ENCODE data around the gene KRT33A. TPM values are rescaled to one million over a fixed set of nuclear protein-coding genes. Genes with fewer than 3 reads are reported as not detected.

KRT33A gene
- total RNA-seq, 1 experiment from 2014 or later, result not detected

DNA sequence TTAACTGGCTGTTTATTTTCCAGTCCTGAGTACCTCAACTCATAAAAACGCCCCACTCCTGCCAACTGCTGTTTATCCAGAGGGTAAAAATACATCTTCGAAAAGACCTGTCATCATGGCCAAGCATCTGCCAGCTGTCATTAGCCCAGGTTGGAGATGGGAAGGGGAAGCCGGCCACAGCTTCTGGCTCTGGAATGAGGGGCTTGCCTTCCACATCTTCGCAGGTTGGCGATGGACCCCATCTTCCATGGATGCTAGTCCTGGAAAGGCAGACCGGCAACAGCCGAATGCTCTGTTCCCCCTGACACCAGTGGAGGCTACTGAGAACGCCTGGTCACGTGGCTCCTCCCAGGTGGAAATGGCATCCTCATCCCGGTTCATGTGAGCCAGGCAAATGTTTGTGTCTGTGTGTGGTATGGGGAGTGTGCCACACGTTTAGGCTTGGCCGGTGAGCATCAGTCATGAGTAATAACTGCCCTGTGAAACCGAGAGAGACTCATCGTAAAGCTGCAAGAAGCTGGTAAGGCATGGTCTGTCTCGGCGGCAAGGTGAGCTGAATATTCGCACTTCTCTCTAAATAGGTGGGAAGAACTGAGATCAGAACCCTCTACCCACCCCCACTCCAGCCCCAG, 34.7 kb downstream of the KRT33A start:
- in situ Hi-C loops (cut with HindIII; ENCODE audit: low pct_unique_long_range_greater_than_20kb, low sequenced_read_pairs), result no loop called here
- DNase-seq (ENCODE audit: low read depth), result no peak

DNA sequence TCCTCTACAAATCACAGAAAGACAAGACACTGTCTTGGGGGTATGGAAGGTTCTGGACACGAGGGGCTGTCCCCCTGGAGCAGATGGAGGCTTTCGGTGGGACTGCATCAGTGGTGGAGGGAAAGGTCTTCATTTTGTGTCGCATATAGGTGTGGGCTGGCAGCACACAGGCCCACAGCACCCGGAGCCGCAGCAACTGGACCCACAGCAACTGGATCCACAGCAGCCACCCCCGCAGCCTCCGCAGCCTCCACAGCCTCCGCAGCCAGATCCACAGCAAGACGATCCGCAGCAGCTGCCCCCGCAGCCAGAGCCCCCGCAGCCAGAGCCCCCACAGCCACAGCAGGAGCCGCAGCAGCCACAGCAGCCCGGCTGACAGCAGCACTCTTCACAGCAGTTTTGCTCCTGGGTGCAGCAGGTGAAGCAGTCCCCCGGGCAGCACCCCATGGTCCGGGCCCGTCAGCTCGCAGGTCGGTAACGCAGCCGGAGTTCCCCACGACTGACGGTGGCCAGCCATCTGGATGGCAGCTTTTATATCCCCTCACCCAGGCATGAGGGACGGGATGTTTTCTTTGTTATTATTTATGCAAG, 35.3 kb downstream of the KRT33A start, which contains the start of gene KRTAP17-1:
Gene KRTAP17-1 (minus strand): TSS at position 507 of the 591 bp plus-strand sequence. CDS start 60 bp downstream, at position 447.
- DNase-seq (ENCODE audit: low read depth), result no peak
- in situ Hi-C loops (cut with HindIII; ENCODE audit: low pct_unique_long_range_greater_than_20kb, low sequenced_read_pairs), result no loop called here

GRCh38 chr17:41311111-41311510, 39.5 kb downstream of the KRT33A start:
- in situ Hi-C loops (cut with HindIII; ENCODE audit: low pct_unique_long_range_greater_than_20kb, low sequenced_read_pairs), result no loop called here
- no peak for DNase-seq (ENCODE audit: low read depth)

DNA sequence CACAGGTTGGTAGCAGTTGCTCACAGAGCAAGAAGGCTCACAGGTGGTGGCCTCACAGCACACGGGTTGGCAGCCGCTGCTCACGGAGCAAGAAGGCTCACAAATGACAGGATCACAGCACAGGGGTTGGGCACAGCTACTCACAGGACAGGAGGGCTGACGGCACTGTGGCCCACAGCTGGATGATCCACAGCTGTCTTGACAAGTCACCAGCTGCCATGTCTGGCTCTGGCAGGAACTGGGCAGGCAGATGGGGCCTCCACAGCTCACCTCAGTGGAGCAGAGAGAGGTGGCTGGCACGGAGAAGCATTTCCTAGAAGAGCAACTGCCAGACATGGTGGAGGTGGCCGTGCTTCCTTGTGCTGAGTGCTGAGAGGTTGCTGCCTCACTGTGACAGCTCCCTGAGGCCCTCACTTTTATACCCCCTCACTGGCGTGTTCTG, 41.7 kb downstream of the KRT33A start, which contains the start of gene KRTAP16-1:
Gene KRTAP16-1 (minus strand): TSS at position 392 of the 442 bp plus-strand sequence. CDS start 56 bp downstream, at position 336.
- in situ Hi-C loops (cut with HindIII; ENCODE audit: low pct_unique_long_range_greater_than_20kb, low sequenced_read_pairs), result no loop called here
- DNase-seq (ENCODE audit: low read depth), result no peak

DNA sequence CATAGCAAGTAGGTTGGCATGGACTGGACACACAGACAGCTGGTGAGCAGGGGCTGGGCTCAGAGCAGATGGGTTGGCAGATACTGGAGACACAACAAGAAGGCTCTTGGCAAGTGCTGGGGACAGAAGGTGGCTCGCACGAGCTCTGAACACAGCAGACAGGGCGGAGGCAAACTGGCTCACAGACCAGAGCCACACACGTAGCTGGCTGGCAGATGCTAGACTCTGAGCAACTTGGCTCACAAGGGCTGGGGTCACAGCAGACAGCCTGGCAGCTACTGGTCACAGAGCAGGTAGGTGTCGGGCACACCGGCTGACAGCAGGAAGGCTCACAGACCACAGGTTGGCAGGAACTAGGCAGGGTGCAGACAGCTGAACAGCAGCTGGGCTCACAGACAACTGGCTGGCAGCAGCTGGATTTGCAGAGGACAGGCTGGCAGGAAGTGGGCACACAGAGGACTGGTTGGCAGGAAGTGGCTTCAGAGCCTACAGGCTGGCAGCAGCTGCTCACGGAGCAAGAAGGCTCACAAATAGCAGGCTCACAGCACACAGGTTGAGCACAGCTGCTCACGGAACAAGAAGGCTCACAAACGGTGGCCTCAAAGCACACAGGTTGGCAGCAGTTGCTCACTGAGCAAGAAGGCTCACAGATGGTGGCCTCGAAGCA, 42.2 kb downstream of the KRT33A start:
- DNase-seq (ENCODE audit: low read depth), result no peak
- in situ Hi-C loops (cut with HindIII; ENCODE audit: low pct_unique_long_range_greater_than_20kb, low sequenced_read_pairs), result no loop called here

GRCh38 chr17:41307647-41308046, 43.0 kb downstream of the KRT33A start:
- in situ Hi-C loops (cut with HindIII; ENCODE audit: low pct_unique_long_range_greater_than_20kb, low sequenced_read_pairs), result no loop called here
- no peak for DNase-seq (ENCODE audit: low read depth)

- no peak for DNase-seq (ENCODE audit: low read depth)
- in situ Hi-C loops (cut with HindIII; ENCODE audit: low pct_unique_long_range_greater_than_20kb, low sequenced_read_pairs), result no loop called here
Observed at GRCh38 chr17:41304091-41304490, 46.5 kb downstream of the KRT33A start.

- DNase-seq (ENCODE audit: low read depth), result no peak
- in situ Hi-C loops (cut with HindIII; ENCODE audit: low pct_unique_long_range_greater_than_20kb, low sequenced_read_pairs), result no loop called here
Observed at GRCh38 chr17:41302981-41303380, 47.6 kb downstream of the KRT33A start.

DNA sequence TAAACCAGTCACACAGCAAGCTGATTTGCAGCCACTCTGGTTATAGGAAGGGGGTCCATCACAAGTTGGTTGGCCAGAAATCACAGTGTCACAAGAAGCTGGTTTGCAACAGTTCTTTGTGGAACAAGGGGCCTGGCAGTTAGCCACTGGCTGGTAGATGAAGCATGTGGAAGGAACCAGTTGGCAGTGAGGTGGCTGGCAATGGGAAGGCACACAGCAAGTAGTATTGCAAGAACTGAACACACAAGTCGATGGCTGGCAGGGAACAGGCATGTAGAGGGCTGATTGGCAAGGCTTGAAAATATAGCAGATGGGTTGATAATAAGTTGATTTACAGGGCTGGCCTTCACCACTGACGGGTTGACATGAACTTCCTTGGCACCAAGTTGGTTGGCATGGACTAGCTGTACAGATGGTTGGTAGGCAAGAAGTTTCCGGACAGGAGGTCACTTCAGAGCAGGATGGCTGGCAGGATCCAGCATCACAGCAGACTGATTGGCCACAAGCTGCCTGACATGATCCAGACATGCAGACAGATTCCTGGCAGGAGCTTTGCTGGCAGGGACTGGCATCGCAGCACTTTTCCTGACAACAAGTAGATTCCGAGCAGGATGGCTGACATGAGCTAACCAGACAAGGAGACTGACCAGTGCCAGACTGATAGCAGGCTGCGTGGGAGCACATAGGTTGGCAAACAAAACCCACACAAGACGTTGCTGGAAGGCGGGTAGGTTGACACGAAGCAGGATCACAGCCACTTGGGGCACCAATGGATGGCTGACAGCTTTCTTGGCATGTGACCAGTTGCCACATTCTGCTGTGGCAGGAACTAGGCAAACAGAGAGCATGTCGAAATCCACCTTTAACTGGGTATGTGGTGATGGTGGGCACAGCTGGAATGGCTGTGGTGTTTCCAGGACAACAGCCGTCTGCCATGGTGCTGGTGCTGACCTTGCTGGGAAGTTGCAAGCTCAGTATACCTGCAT, 48.4 kb downstream of the KRT33A start, which contains the start of gene KRTAP29-1:
Gene KRTAP29-1 (minus strand): TSS at position 936 of the 986 bp plus-strand sequence. CDS start 0 bp downstream, at position 936.
- in situ Hi-C loops (cut with HindIII; ENCODE audit: low pct_unique_long_range_greater_than_20kb, low sequenced_read_pairs), result no loop called here
- DNase-seq (ENCODE audit: low read depth), result no peak

GRCh38 chr17:41301204-41301790, 49.3 kb downstream of the KRT33A start:
- DNase-seq (ENCODE audit: low read depth), result no peak
- in situ Hi-C loops (cut with HindIII; ENCODE audit: low pct_unique_long_range_greater_than_20kb, low sequenced_read_pairs), result no loop called here

- no peak for DNase-seq (ENCODE audit: low read depth)
- in situ Hi-C loops (cut with HindIII; ENCODE audit: low pct_unique_long_range_greater_than_20kb, low sequenced_read_pairs), result no loop called here
Observed at GRCh38 chr17:41298458-41299135, 52.0 kb downstream of the KRT33A start.

GRCh38 chr17:41296846-41297245, 53.8 kb downstream of the KRT33A start:
- no peak for DNase-seq (ENCODE audit: low read depth)
- in situ Hi-C loops (cut with HindIII; ENCODE audit: low pct_unique_long_range_greater_than_20kb, low sequenced_read_pairs), result no loop called here

Other genes with a start within 250 kb of the KRT33A start
- gene KRTAP4-16, start 248.6 kb downstream of the KRT33A start, total RNA-seq (2014; rRNA removed; shearing (Covaris generic); ENCODE audit: low replicate concordance), result not detected in 2 replicates
- not detected in 2 replicates for gene KRTAP4-9, start 245.4 kb downstream of the KRT33A start, total RNA-seq (2014; rRNA removed; shearing (Covaris generic); ENCODE audit: low replicate concordance)
- not detected in 2 replicates for gene KRTAP4-11, start 232.5 kb downstream of the KRT33A start, total RNA-seq (2014; rRNA removed; shearing (Covaris generic); ENCODE audit: low replicate concordance)
- gene KRTAP4-12, start 226.6 kb downstream of the KRT33A start, total RNA-seq (2014; rRNA removed; shearing (Covaris generic); ENCODE audit: low replicate concordance), result not detected in 2 replicates
- gene KRTAP4-6, start 210.3 kb downstream of the KRT33A start, total RNA-seq (2014; rRNA removed; shearing (Covaris generic); ENCODE audit: low replicate concordance), result not detected in 2 replicates
- not detected in 2 replicates for gene KRTAP4-5, start 201.0 kb downstream of the KRT33A start, total RNA-seq (2014; rRNA removed; shearing (Covaris generic); ENCODE audit: low replicate concordance)
- gene KRTAP4-4, start 190.1 kb downstream of the KRT33A start, total RNA-seq (2014; rRNA removed; shearing (Covaris generic); ENCODE audit: low replicate concordance), result not detected in 2 replicates
- not detected in 2 replicates for gene KRTAP4-3, start 182.6 kb downstream of the KRT33A start, total RNA-seq (2014; rRNA removed; shearing (Covaris generic); ENCODE audit: low replicate concordance)
- not detected in 2 replicates for gene KRTAP4-2, start 172.6 kb downstream of the KRT33A start, total RNA-seq (2014; rRNA removed; shearing (Covaris generic); ENCODE audit: low replicate concordance)
- gene KRTAP4-1, start 165.9 kb downstream of the KRT33A start, total RNA-seq (2014; rRNA removed; shearing (Covaris generic); ENCODE audit: low replicate concordance), result not detected in 2 replicates
- not detected in 2 replicates for gene KRTAP9-1, start 160.9 kb downstream of the KRT33A start, total RNA-seq (2014; rRNA removed; shearing (Covaris generic); ENCODE audit: low replicate concordance)
- gene KRTAP9-2, start 124.2 kb downstream of the KRT33A start, total RNA-seq (2014; rRNA removed; shearing (Covaris generic); ENCODE audit: low replicate concordance), result not detected in 2 replicates
- gene KRTAP9-3, start 118.4 kb downstream of the KRT33A start, total RNA-seq (2014; rRNA removed; shearing (Covaris generic); ENCODE audit: low replicate concordance), result not detected in 2 replicates
- gene KRTAP9-8, start 112.8 kb downstream of the KRT33A start, total RNA-seq (2014; rRNA removed; shearing (Covaris generic); ENCODE audit: low replicate concordance), result not detected in 2 replicates
- not detected in 2 replicates for gene KRTAP9-4, start 101.1 kb downstream of the KRT33A start, total RNA-seq (2014; rRNA removed; shearing (Covaris generic); ENCODE audit: low replicate concordance)
- not detected in 2 replicates for gene KRTAP9-9, start 95.4 kb downstream of the KRT33A start, total RNA-seq (2014; rRNA removed; shearing (Covaris generic); ENCODE audit: low replicate concordance)
- gene KRTAP9-6, start 85.5 kb downstream of the KRT33A start, total RNA-seq (2014; rRNA removed; shearing (Covaris generic); ENCODE audit: low replicate concordance), result not detected in 2 replicates
- gene KRTAP9-7, start 75.1 kb downstream of the KRT33A start, total RNA-seq (2014; rRNA removed; shearing (Covaris generic); ENCODE audit: low replicate concordance), result not detected in 2 replicates
- gene KRTAP29-1, start 48.0 kb downstream of the KRT33A start, total RNA-seq (2014; rRNA removed; shearing (Covaris generic); ENCODE audit: low replicate concordance), result not detected in 2 replicates
- gene KRTAP16-1, start 41.5 kb downstream of the KRT33A start, total RNA-seq (2014; rRNA removed; shearing (Covaris generic); ENCODE audit: low replicate concordance), result not detected in 2 replicates
- not detected in 2 replicates for gene KRTAP17-1, start 35.1 kb downstream of the KRT33A start, total RNA-seq (2014; rRNA removed; shearing (Covaris generic); ENCODE audit: low replicate concordance)
- not detected in 2 replicates for gene KRT33B, start 19.0 kb upstream of the KRT33A start, total RNA-seq (2014; rRNA removed; shearing (Covaris generic); ENCODE audit: low replicate concordance)
- 0.20 TPM in 1 of 2 replicates, not detected in the other for gene KRT34, start 31.5 kb upstream of the KRT33A start, total RNA-seq (2014; rRNA removed; shearing (Covaris generic); ENCODE audit: low replicate concordance)
- not detected in 2 replicates for gene KRT31, start 46.8 kb upstream of the KRT33A start, total RNA-seq (2014; rRNA removed; shearing (Covaris generic); ENCODE audit: low replicate concordance)
- not detected in 2 replicates for gene KRT37, start 73.8 kb upstream of the KRT33A start, total RNA-seq (2014; rRNA removed; shearing (Covaris generic); ENCODE audit: low replicate concordance)
- gene KRT38, start 90.2 kb upstream of the KRT33A start, total RNA-seq (2014; rRNA removed; shearing (Covaris generic); ENCODE audit: low replicate concordance), result not detected in 2 replicates
- not detected in 2 replicates for gene KRT32, start 116.6 kb upstream of the KRT33A start, total RNA-seq (2014; rRNA removed; shearing (Covaris generic); ENCODE audit: low replicate concordance)
- not detected in 2 replicates for gene KRT35, start 130.3 kb upstream of the KRT33A start, total RNA-seq (2014; rRNA removed; shearing (Covaris generic); ENCODE audit: low replicate concordance)
- not detected in 2 replicates for gene KRT36, start 139.1 kb upstream of the KRT33A start, total RNA-seq (2014; rRNA removed; shearing (Covaris generic); ENCODE audit: low replicate concordance)
- gene KRT13, start 154.8 kb upstream of the KRT33A start, total RNA-seq (2014; rRNA removed; shearing (Covaris generic); ENCODE audit: low replicate concordance), result 0.78 TPM in 1 of 2 replicates, not detected in the other
- 3.6 and 14.2 TPM in 2 replicates for gene KRT15, start 168.1 kb upstream of the KRT33A start, total RNA-seq (2014; rRNA removed; shearing (Covaris generic); ENCODE audit: low replicate concordance)
- gene KRT19, start 177.5 kb upstream of the KRT33A start, total RNA-seq (2014; rRNA removed; shearing (Covaris generic); ENCODE audit: low replicate concordance), result 682 and 694 TPM in 2 replicates
- not detected in 2 replicates for gene KRT9, start 221.2 kb upstream of the KRT33A start, total RNA-seq (2014; rRNA removed; shearing (Covaris generic); ENCODE audit: low replicate concordance)
- not detected in 2 replicates for gene KRT14, start 236.1 kb upstream of the KRT33A start, total RNA-seq (2014; rRNA removed; shearing (Covaris generic); ENCODE audit: low replicate concordance)

All from Caki2 (cell line).